Chondrocyte (in vitro differentiated cells): ENCODE measurements around the gene C6orf120. TPM values are rescaled to one million over a fixed set of nuclear protein-coding genes. Genes with fewer than 3 reads are reported as not detected.

ENCODE experiments used
- DNase-seq: peaks from one replicate; pipeline ENCODE4 v3.0.0; 2021; ENCODE audit warnings: mixed read lengths, low spot score
- H3K27ac Mint-ChIP-seq: one replicate; pipeline ENCODE4 v1.8.0; 2021; ENCODE audit warnings: mild to moderate bottlenecking, moderate library complexity, mixed read lengths; ENCODE audit not compliant: unreplicated experiment
- H3K27me3 Mint-ChIP-seq: 2 replicates; pipeline ENCODE4 v1.8.0; 2021; ENCODE audit warnings: low read depth, mixed read lengths
- H3K36me3 Mint-ChIP-seq: 2 replicates; pipeline ENCODE4 v1.8.0; 2021; ENCODE audit warnings: low read depth, mixed read lengths
- H3K4me1 Mint-ChIP-seq: 2 replicates; pipeline ENCODE4 v1.8.0; 2021; ENCODE audit warnings: low read depth, mild to moderate bottlenecking, mixed read lengths
- H3K4me3 Mint-ChIP-seq: one replicate; pipeline ENCODE4 v1.8.0; 2021; ENCODE audit warnings: mild to moderate bottlenecking, moderate library complexity, mixed read lengths; ENCODE audit not compliant: unreplicated experiment
- H3K9me3 Mint-ChIP-seq: 2 replicates; pipeline ENCODE4 v1.8.0; 2021; ENCODE audit warnings: low read depth, mixed read lengths
- total RNA-seq: library from RNA; stranded (reverse); gene quantifications from 3 replicates; pipeline ENCODE4 v1.2.1, GENCODE V29; 2021
- TF ChIP-seq, protein P1 (sequence below): fragments of 200-600 bp; sonication (generic); IDR thresholded peaks from 2 replicates; pipeline ENCODE4 v1.5.0; 2021; ENCODE audit warnings: antibody characterized with exemption, mild to moderate bottlenecking, moderate library complexity

C6orf120 gene
- total RNA-seq, 1 donor from 2014 or later: 29.0 TPM

DNA sequence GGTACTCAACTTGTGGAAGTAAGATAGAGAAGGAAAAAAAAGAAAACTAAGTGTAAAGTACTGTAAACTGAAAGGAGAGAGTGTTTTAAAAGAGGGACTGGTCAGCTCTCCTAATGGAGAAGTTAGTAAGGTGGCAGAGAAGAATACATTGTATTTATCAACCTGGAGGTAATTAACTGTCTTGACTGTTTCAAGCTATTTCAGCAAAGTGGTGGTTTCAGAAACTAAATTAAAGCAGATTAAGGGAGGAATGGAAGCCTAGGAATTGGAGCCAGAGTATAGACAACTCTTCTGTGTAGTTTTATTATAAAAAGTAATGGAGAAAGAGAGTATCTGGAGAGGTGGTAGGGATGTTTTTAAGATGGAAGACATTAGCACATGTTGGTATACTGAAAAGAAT is 25.0 kb downstream of the C6orf120 start:
- TF ChIP-seq, protein P1, sequence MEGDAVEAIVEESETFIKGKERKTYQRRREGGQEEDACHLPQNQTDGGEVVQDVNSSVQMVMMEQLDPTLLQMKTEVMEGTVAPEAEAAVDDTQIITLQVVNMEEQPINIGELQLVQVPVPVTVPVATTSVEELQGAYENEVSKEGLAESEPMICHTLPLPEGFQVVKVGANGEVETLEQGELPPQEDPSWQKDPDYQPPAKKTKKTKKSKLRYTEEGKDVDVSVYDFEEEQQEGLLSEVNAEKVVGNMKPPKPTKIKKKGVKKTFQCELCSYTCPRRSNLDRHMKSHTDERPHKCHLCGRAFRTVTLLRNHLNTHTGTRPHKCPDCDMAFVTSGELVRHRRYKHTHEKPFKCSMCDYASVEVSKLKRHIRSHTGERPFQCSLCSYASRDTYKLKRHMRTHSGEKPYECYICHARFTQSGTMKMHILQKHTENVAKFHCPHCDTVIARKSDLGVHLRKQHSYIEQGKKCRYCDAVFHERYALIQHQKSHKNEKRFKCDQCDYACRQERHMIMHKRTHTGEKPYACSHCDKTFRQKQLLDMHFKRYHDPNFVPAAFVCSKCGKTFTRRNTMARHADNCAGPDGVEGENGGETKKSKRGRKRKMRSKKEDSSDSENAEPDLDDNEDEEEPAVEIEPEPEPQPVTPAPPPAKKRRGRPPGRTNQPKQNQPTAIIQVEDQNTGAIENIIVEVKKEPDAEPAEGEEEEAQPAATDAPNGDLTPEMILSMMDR: no peak
- Mint-ChIP-seq H3K27me3 (peaks cover 3% of the 10 kb centered on the region), H3K36me3 (no peaks in the 10 kb centered on the region), H3K4me1 (peaks cover 22% of the 10 kb centered on the region), H3K27ac (no peak overlapping the region), H3K4me3 (no peak overlapping the region), H3K9me3 (no peaks in the 10 kb centered on the region)
- DNase-seq: no peak

DNA sequence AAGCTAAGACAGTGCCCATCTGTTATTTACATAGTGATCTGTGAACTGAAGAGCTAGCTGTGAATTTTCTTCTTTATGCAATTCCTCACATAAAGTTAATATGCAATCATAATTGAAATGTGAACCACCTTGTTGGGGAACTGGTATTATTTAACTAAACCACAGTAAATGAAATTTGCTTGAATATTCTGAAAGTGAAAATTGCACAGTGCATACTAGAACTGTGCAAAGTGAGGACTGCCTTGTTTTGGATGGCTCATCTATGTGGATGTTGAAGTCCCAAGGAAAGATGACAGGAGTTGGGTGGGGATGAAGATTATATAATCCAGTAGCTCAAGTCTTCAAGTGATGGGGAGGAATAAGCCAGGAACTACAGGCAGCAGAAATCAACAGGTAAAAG is 28.0 kb downstream of the C6orf120 start:
- TF ChIP-seq, protein P1: no peak
- Mint-ChIP-seq H3K4me1 (peaks cover 10% of the 10 kb centered on the region), H3K27ac (no peak overlapping the region), H3K9me3 (no peaks in the 10 kb centered on the region), H3K36me3 (peaks cover 2% of the 10 kb centered on the region), H3K27me3 (peaks cover 17% of the 10 kb centered on the region), H3K4me3 (no peak overlapping the region)
- no peak for DNase-seq

GRCh38 chr6:169738204-169738975 is 36.5 kb downstream of the C6orf120 start:
- H3K36me3 Mint-ChIP-seq: peaks cover 6% of the 10 kb centered on the region
- H3K9me3 Mint-ChIP-seq: no peaks in the 10 kb centered on the region
- DNase-seq: no peak
- peaks cover 21% of the 10 kb centered on the region for H3K27me3 Mint-ChIP-seq
- no peaks in the 10 kb centered on the region for H3K4me1 Mint-ChIP-seq
- TF ChIP-seq, protein P1: no peak
- no peak overlapping the region for H3K27ac Mint-ChIP-seq
- no peak overlapping the region for H3K4me3 Mint-ChIP-seq

DNA sequence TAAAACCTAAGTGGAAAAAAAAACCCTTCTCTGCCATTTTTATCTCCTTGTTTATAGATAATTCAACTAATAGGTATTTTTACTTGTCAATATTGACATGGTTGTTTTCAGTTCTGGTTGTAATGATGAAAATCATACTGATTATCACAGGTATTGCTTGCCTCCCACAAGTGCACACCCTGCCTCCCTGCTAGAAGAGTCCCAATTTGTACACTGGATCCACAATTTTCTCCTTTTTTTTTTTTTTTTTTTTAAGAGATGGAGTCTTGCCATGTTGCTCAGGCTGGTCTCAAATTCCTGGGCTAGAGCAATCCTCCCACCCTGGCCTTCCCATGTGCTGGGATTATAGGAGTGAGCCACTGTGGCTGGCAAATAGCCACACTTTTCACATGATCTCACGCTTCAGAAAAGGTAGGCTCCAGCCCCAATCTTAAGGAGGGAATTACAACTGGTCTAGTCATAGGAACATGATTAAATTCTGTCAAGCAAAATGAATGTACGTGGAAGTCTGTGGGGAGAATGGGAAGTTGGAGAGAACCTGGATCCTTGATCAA is 37.1 kb downstream of the C6orf120 start:
- DNase-seq: no peak
- TF ChIP-seq, protein P1: no peak
- H3K9me3 Mint-ChIP-seq: no peaks in the 10 kb centered on the region
- peaks cover 6% of the 10 kb centered on the region for H3K36me3 Mint-ChIP-seq
- no peaks in the 10 kb centered on the region for H3K4me1 Mint-ChIP-seq
- no peak overlapping the region for H3K4me3 Mint-ChIP-seq
- H3K27ac Mint-ChIP-seq: no peak overlapping the region
- peaks cover 19% of the 10 kb centered on the region for H3K27me3 Mint-ChIP-seq

GRCh38 chr6:169741344-169741743 is 39.4 kb downstream of the C6orf120 start:
- Mint-ChIP-seq H3K27ac (no peak overlapping the region), H3K36me3 (peaks cover 5% of the 10 kb centered on the region), H3K4me1 (no peaks in the 10 kb centered on the region), H3K4me3 (no peak overlapping the region), H3K9me3 (peaks cover 12% of the 10 kb centered on the region), H3K27me3 (peaks cover 2% of the 10 kb centered on the region)
- TF ChIP-seq, protein P1: no peak
- DNase-seq: no peak
